Smooth muscle cell (in vitro differentiated cells): Measurements from ENCODE around the gene AMY1B. TPM values are rescaled to one million over a fixed set of nuclear protein-coding genes. Genes with fewer than 3 reads are reported as not detected.
"Not testable (repeated sequence)": the region's sequence is repeated elsewhere in the genome, so short reads cannot be mapped to it uniquely, and the experiment has no call there.

ENCODE experiments used
- DNase-seq: peaks from one replicate; lab custom pipeline; 2025; ENCODE audit not compliant: unreplicated experiment; lab: John Stamatoyannopoulos, UW
- H2AFZ ChIP-seq: fragments of 200-600 bp; sonication (generic); 2 replicates; pipeline ENCODE4 v1.6.0; 2016; ENCODE audit warnings: antibody characterized with exemption, low read depth, mild to moderate bottlenecking
- H3F3A ChIP-seq: fragments of 200-600 bp; sonication (generic); 2 replicates; pipeline ENCODE4 v1.6.0; 2017; ENCODE audit warnings: antibody characterized with exemption, low read depth
- H3K27ac ChIP-seq: fragments of 200-600 bp; sonication (generic); 2 replicates; pipeline ENCODE4 v1.5.1; 2016; ENCODE audit warnings: low read depth, mild to moderate bottlenecking
- H3K27me3 ChIP-seq: fragments of 200-600 bp; sonication (generic); 2 replicates; pipeline ENCODE4 v1.6.1; 2016; ENCODE audit warnings: low read depth, mild to moderate bottlenecking
- H3K36me3 ChIP-seq: fragments of 200-600 bp; sonication (generic); 2 replicates; pipeline ENCODE4 v1.5.1; 2016; ENCODE audit warnings: low read depth
- H3K4me1 ChIP-seq: fragments of 200-600 bp; sonication (generic); 2 replicates; pipeline ENCODE4 v1.5.1; 2016; ENCODE audit warnings: low read depth
- H3K4me2 ChIP-seq: fragments of 200-600 bp; sonication (generic); 2 replicates; pipeline ENCODE4 v1.6.0; 2016; ENCODE audit warnings: mild to moderate bottlenecking
- H3K4me3 ChIP-seq: fragments of 200-600 bp; sonication (generic); 2 replicates; pipeline ENCODE4 v1.5.1; 2016; ENCODE audit warnings: mild to moderate bottlenecking
- H3K79me2 ChIP-seq: fragments of 200-600 bp; sonication (generic); 2 replicates; pipeline ENCODE4 v1.6.0; 2016; ENCODE audit warnings: low read depth, mild to moderate bottlenecking
- H3K9ac ChIP-seq: fragments of 200-600 bp; sonication (generic); 2 replicates; pipeline ENCODE4 v1.6.0; 2016; ENCODE audit warnings: low read depth
- H3K9me3 ChIP-seq: fragments of 200-600 bp; sonication (generic); replicated peaks from 2 replicates; pipeline ENCODE4 v1.5.1; 2016; ENCODE audit warnings: low read depth
- H4K20me1 ChIP-seq: fragments of 200-600 bp; sonication (generic); 2 replicates; pipeline ENCODE4 v1.6.0; 2016; ENCODE audit warnings: low read depth
- WGBS: methylation state at CpG from one replicate; pipeline ENCODE4 v1.1.7; 2016; ENCODE audit warnings: low lambda C conversion rate; 5-methylcytosine and 5-hydroxymethylcytosine counted together
- polyA plus RNA-seq: library from polyadenylated mRNA; unstranded; fragments of >200 nt; fragmentation: Nextera tagmentation; extraction: Ambion mirVana; gene quantifications from 2 replicates; pipeline ENCODE4 v1.2.1, GENCODE V29; 2016
- small RNA-seq: library from RNA; depleted of rRNA; stranded (forward); fragments of <200 nt; gene quantifications from one replicate; pipeline ENCODE3, GENCODE V24; 2014
- total RNA-seq: library from RNA; depleted of rRNA; stranded (reverse); fragments of >200 nt; gene quantifications from 2 replicates; pipeline ENCODE4 v1.2.3, GENCODE V29; 2014

AMY1B gene
- total and polyA plus RNA-seq, 2 experiments from 2014 or later: not detected

DNA sequence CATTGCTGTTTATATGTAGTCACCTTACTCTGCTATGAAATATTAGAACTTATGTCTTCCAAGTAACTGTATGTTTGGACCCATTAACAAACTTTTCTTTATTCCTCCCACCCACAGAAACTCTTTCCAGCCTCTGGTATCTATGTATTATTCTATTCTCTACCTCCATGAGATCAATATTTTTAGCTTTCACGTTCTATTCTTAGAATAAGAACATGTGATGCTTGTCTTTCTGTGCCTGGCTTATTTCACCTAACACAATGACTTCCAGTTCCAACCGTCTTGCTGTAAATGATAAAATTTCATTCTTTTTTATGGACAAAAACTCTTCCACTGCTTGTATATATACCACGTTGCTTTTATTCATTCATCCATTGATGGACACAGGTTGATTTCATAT, 54.8 kb downstream of the AMY1B start:
- not testable (repeated sequence) for DNase-seq, H3F3A ChIP-seq, H3K27me3 ChIP-seq, H3K4me3 ChIP-seq, H3K9ac ChIP-seq, H3K79me2 ChIP-seq, H3K36me3 ChIP-seq, H2AFZ ChIP-seq, H4K20me1 ChIP-seq, H3K4me1 ChIP-seq, H3K4me2 ChIP-seq, H3K27ac ChIP-seq, H3K9me3 ChIP-seq
- WGBS: no CpG with 5 or more reads among the region's 3 CpGs

Small RNA genes lying within 50 kb of the gene (small RNA-seq; reads per million reads assigned to genes)
- gene AC105272.1: not detected

Other genes with a start within 250 kb of the AMY1B start
- 7.0 and 14.8 TPM in 2 replicates for gene RNPC3, start 170.5 kb downstream of the AMY1B start, total RNA-seq
- 2.6 and 5.1 TPM in 2 replicates for gene RNPC3, start 170.5 kb downstream of the AMY1B start, polyA plus RNA-seq
- 2.5 and 3.3 TPM in 2 replicates for gene AMY2B, start 124.6 kb downstream of the AMY1B start, total RNA-seq
- gene AMY2B, start 124.6 kb downstream of the AMY1B start, polyA plus RNA-seq: 0.71 and 0.79 TPM in 2 replicates
- gene AMY2A, start 78.8 kb downstream of the AMY1B start, total RNA-seq: not detected in 2 replicates
- not detected in 2 replicates for gene AMY2A, start 78.8 kb downstream of the AMY1B start, polyA plus RNA-seq
- gene AMY1A, start 40.5 kb downstream of the AMY1B start, total RNA-seq: not detected in 2 replicates
- gene AMY1A, start 40.5 kb downstream of the AMY1B start, polyA plus RNA-seq: not detected in 2 replicates
- not detected in 2 replicates for gene AMY1C, start 53.7 kb upstream of the AMY1B start, total RNA-seq
- not detected in 2 replicates for gene AMY1C, start 53.7 kb upstream of the AMY1B start, polyA plus RNA-seq